Peyer's patch (tissue), 4 donors: ENCODE results near the gene RBM39. TPM values are rescaled to one million over a fixed set of nuclear protein-coding genes. Genes with fewer than 3 reads are reported as not detected.
"Not testable (repeated sequence)": the region's sequence is repeated elsewhere in the genome, so short reads cannot be mapped to it uniquely, and the experiment has no call there.

ENCODE experiments used
- DNase-seq, 3 donors: peaks; one replicate each; pipeline ENCODE4 v3.0.0-alpha.2; 2017 to 2019
- H3K27ac ChIP-seq, 4 donors: fragments of 200-600 bp; sonication (generic); one replicate each; pipeline ENCODE4 v1.5.1; 2016 to 2019
- H3K27me3 ChIP-seq, 2 donors: fragments of 200-600 bp; sonication (generic); one replicate each; pipeline ENCODE4 v1.5.1; 2019
- H3K36me3 ChIP-seq, 3 donors: fragments of 200-600 bp; sonication (generic); one replicate each; pipeline ENCODE4 v1.5.1; 2016 to 2019
- H3K4me1 ChIP-seq, 4 donors: fragments of 200-600 bp; sonication (generic); one replicate each; pipeline ENCODE4 v1.5.1; 2016 to 2019
- H3K4me3 ChIP-seq, 4 donors: fragments of 200-600 bp; sonication (generic); 1 replicate in 3 of 4; 2 replicates in 1 of 4; pipeline ENCODE4 v1.5.1; 2016 to 2019; ENCODE audit warnings: mild to moderate bottlenecking in 1 of 4
- H3K9me3 ChIP-seq, 4 donors: fragments of 200-600 bp; sonication (generic); one replicate each; pipeline ENCODE4 v1.5.1; 2016 to 2019; ENCODE audit warnings: mild to moderate bottlenecking in 1 of 4
- POLR2A ChIP-seq, 2 donors: fragments of 450-650 bp; IDR thresholded peaks; one replicate each; pipeline ENCODE4 v1.5.1; 2017; ENCODE audit warnings: antibody characterized with exemption in 2 of 2, mild to moderate bottlenecking in 2 of 2, moderate library complexity in 2 of 2
- total RNA-seq, 4 donors: library from RNA; depleted of rRNA; stranded (reverse); fragments of >200 nt; gene quantifications; one replicate each; pipeline ENCODE4 v1.1.0, GENCODE V29; 2016
- TF ChIP-seq, protein P1 (sequence below), 6 experiments: fragments of 450-650 bp in 4 of 6; fragments of 200-600 bp in 2 of 6; sonication (generic) in 1 of 6; IDR thresholded peaks; one replicate each; pipeline ENCODE4 v1.5.1; 2017 to 2019; ENCODE audit warnings: antibody characterized with exemption in 6 of 6, mild to moderate bottlenecking in 3 of 6, moderate library complexity in 1 of 6

RBM39 gene
- total RNA-seq, 4 donors from 2014 or later = 347 to 1,133 (median 466) TPM

DNA sequence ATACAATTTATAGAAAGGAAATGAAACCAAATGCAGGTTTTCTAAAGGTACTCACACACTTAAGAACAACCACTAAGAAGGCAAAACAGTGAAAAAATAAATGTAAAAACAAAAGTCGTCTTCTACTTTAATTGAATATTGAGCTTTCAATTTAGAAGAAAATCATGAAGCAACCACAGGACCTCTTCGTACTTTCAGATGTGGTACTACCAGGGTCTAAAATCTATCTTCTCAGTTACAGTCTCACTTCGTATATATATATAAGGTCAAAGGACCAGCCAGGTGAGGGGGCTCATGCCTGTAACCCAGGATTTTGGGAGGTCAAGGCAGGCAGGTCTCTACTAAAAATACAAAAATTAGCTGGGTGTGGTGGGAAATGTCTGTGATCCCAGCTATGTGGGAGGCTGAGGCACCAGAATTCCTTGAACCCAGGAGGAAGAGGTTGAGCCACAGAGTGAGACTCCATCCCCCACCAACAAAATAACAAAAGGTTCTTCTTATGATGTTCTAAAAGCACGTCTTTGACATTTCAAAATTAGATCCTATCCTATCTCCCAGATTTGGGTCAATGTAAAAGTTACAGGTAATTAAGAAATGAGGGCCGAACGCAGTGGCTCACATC, 30.4 kb downstream of the RBM39 start:
- H3K27me3 ChIP-seq = no peaks in the 10 kb centered on the region
- H3K36me3 ChIP-seq = peaks cover 0 to 100% (median 0%) of the 10 kb centered on the region in 3 donors
- no peak overlapping the region for H3K27ac ChIP-seq
- no peaks in the 10 kb centered on the region for H3K4me1 ChIP-seq
- no peak overlapping the region for H3K4me3 ChIP-seq
- no peak for TF ChIP-seq POLR2A (IDR thresholded peaks at IDR 0.05)
- TF ChIP-seq, protein P1, sequence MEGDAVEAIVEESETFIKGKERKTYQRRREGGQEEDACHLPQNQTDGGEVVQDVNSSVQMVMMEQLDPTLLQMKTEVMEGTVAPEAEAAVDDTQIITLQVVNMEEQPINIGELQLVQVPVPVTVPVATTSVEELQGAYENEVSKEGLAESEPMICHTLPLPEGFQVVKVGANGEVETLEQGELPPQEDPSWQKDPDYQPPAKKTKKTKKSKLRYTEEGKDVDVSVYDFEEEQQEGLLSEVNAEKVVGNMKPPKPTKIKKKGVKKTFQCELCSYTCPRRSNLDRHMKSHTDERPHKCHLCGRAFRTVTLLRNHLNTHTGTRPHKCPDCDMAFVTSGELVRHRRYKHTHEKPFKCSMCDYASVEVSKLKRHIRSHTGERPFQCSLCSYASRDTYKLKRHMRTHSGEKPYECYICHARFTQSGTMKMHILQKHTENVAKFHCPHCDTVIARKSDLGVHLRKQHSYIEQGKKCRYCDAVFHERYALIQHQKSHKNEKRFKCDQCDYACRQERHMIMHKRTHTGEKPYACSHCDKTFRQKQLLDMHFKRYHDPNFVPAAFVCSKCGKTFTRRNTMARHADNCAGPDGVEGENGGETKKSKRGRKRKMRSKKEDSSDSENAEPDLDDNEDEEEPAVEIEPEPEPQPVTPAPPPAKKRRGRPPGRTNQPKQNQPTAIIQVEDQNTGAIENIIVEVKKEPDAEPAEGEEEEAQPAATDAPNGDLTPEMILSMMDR (IDR thresholded peaks at IDR 0.05) = no peak
- no peak for DNase-seq
- no peaks in the 10 kb centered on the region for H3K9me3 ChIP-seq

DNA sequence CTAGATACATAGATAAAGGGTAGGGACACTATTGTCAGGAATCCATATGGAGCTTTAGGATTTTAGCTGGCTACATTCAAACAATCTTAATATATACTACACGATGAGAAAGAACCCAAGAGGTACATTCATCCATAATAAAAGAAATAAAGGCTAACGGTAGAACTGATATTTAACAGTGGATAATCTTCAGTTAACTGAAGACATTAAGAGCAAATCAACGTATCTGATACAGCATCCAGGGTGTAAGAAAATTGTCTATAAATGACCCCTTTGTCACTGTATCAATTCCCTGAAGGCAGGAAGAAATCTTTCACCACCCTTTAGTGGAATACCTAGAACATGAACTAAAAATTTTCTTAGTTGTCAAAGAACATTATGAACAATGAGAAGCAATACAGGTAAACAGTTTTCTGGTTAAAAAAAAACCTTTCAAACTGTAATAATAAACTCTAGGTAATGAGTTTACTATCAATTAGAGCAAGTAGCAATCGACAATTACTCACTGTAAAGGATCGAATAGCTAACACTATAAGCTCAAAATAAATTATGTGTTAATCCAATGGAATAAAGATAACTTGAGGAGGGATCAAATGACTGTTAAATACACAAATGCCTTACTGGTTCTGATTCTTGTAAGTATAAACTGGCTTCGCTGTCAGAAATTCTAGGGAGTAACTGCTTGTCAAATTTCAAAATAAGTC, 31.0 kb downstream of the RBM39 start:
- Histone ChIP-seq H3K27ac (no peak overlapping the region), H3K4me1 (no peaks in the 10 kb centered on the region), H3K27me3 (no peaks in the 10 kb centered on the region), H3K36me3 (peaks cover 0 to 100% (median 0%) of the 10 kb centered on the region in 3 donors), H3K9me3 (no peaks in the 10 kb centered on the region), H3K4me3 (no peak overlapping the region)
- no peak for DNase-seq
- TF ChIP-seq, protein P1 (IDR thresholded peaks at IDR 0.05) = no peak
- no peak for TF ChIP-seq POLR2A (IDR thresholded peaks at IDR 0.05)

DNA sequence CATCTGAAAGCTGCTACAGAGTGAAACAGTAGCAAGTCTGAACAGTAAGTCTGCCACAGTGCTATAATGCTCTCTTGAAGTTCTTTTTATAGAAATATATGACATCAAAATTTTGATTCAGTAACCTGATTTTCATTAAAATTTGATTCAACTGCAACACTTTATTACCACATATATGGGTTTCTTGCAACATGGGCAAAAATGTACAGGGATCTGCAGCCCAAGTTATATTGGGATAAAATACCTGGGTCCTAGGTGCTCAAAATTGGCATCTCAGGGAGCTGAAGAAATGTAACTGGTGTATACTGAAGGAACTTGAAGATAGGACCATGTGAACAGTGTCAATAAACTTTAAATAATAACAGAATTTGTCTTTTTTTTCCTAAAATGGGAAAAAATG, 32.0 kb downstream of the RBM39 start:
- Histone ChIP-seq H3K27me3 (no peaks in the 10 kb centered on the region), H3K4me3 (no peak overlapping the region), H3K9me3 (no peaks in the 10 kb centered on the region), H3K27ac (no peak overlapping the region), H3K36me3 (peaks cover 0 to 100% (median 0%) of the 10 kb centered on the region in 3 donors), H3K4me1 (no peaks in the 10 kb centered on the region)
- TF ChIP-seq POLR2A (IDR thresholded peaks at IDR 0.05) = no peak
- TF ChIP-seq, protein P1 (IDR thresholded peaks at IDR 0.05) = no peak
- DNase-seq = no peak

DNA sequence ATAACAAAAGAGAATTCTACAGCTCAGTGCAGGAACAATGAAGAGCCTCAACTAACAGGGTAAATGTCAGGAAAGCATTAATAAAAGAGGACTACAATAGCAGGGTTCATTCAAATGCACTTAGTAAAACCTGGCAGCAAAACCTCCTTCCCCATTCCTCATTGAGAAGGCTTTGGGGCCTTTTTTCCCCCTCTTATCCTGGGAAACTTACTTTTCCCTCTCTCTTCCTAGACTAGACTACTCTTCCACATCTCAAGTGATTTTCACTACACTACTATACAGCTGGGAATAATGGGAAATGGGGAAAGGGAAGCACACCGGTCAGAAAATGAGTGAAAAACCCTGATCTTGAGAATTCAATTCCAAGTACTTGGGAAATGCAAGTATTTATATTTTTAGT, 32.8 kb downstream of the RBM39 start:
- no peak overlapping the region for H3K4me3 ChIP-seq
- no peak for DNase-seq
- H3K4me1 ChIP-seq = no peaks in the 10 kb centered on the region
- H3K27me3 ChIP-seq = no peaks in the 10 kb centered on the region
- no peak overlapping the region for H3K27ac ChIP-seq
- peaks cover 0 to 100% (median 2%) of the 10 kb centered on the region in 3 donors for H3K36me3 ChIP-seq
- TF ChIP-seq, protein P1 (IDR thresholded peaks at IDR 0.05) = no peak
- no peak for TF ChIP-seq POLR2A (IDR thresholded peaks at IDR 0.05)
- H3K9me3 ChIP-seq = no peaks in the 10 kb centered on the region

DNA sequence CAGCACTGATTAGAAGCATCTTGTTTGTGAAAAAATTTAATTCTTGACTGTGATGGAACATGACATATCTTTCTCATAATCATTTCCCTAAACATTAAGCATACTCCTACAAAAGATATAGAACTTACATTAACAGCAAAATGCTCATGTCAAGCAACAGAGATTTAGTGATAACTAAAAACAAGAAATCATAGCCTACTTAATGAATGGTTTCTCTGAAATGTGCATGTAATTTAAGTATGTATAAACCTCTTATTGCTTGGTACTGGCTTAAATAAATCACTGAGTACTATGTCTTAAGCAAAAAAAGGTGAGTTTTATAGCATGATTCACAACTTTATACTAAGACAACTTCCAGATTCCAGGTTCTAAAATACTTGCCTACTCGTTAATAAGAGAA, 33.6 kb downstream of the RBM39 start:
- Histone ChIP-seq H3K27ac (no peak overlapping the region), H3K27me3 (no peaks in the 10 kb centered on the region), H3K4me3 (no peak overlapping the region), H3K36me3 (peaks cover 0 to 100% (median 2%) of the 10 kb centered on the region in 3 donors), H3K9me3 (no peaks in the 10 kb centered on the region), H3K4me1 (no peaks in the 10 kb centered on the region)
- no peak for DNase-seq
- TF ChIP-seq POLR2A (IDR thresholded peaks at IDR 0.05) = no peak
- TF ChIP-seq, protein P1 (IDR thresholded peaks at IDR 0.05) = no peak

DNA sequence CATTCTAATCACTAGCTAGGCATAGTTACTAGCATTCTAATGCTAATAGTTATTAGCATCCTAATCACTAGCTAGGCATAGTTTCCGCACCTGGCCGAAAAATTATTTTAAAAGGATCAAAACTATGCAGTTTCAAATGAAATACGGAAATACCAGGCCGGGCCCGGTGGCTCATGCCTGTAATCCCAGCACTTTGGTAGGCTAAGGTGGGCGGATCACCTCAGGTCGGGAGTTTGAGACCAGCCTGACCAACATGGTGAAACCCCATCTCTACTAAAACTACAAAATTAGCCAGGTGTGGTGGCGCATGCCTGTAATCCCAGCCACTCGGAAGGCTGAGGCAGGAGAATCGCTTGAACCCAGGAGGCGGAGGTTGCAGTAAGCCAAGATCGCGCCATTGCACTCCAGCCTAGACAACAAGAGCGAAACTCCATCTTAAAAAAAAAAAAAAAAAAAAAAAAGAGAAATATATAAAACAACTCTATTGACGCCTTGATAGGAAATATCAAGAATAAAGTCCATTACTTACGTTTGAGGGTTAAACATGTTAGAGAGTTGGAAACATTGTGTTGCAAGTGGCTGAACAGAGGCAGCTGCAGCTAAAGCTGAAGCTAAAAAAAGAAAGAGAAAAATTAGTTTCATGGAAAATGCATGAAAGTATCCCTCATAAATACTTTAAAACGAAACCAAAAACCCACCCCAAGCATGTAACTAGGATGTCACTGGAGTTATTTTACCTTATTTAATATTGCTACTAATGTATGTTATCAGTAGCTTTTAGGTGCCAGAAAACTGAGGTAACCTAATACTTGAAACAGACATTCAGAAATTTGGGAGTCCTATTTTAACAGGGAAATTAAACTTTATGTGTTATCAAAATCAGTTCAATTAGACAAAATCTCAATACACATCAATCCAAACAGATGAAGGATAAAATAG, 35.2 kb downstream of the RBM39 start:
- not testable (repeated sequence) for H3K4me1 ChIP-seq, DNase-seq, H3K27ac ChIP-seq, H3K4me3 ChIP-seq, H3K27me3 ChIP-seq, H3K9me3 ChIP-seq
- peaks cover 0 to 100% (median 2%) of the 10 kb centered on the region in 3 donors for H3K36me3 ChIP-seq

DNA sequence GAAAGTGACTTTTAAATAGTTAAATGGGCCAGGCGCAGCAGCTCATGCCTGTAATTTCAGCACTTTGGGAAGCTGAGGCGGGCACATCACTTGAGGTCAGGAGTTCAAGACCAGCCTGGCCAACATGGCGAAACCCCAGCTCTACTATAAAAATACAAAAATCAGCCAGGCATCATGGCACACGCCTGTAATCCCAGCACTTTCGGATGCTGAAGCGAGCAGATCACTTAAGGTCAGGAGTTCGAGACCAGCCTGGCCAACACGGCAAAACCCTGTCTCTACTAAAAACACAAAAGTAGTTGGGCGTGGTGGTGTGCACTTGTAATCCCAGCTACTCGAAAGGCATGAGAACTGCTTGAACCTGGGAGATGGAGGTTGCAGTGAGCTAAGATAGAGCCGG, 36.2 kb downstream of the RBM39 start:
- H3K27me3 ChIP-seq, H3K27ac ChIP-seq, H3K9me3 ChIP-seq, H3K4me3 ChIP-seq, H3K4me1 ChIP-seq, DNase-seq: not testable (repeated sequence)
- H3K36me3 ChIP-seq = peaks cover 0 to 99% (median 2%) of the 10 kb centered on the region in 3 donors
